GM19193 (cell line): Measurements from ENCODE around the gene UNC93B1.

ENCODE experiments used
- POLR2A ChIP-seq: IDR thresholded peaks from 4 replicates; pipeline ENCODE4 v1.6.1; 2011; ENCODE audit not compliant: insufficient read depth, insufficient read length; ENCODE audit errors: extremely low read depth

UNC93B1 gene

GRCh38 chr11:68033708-68034045, 29.8 kb upstream of the UNC93B1 start:
- no peak for TF ChIP-seq POLR2A

DNA sequence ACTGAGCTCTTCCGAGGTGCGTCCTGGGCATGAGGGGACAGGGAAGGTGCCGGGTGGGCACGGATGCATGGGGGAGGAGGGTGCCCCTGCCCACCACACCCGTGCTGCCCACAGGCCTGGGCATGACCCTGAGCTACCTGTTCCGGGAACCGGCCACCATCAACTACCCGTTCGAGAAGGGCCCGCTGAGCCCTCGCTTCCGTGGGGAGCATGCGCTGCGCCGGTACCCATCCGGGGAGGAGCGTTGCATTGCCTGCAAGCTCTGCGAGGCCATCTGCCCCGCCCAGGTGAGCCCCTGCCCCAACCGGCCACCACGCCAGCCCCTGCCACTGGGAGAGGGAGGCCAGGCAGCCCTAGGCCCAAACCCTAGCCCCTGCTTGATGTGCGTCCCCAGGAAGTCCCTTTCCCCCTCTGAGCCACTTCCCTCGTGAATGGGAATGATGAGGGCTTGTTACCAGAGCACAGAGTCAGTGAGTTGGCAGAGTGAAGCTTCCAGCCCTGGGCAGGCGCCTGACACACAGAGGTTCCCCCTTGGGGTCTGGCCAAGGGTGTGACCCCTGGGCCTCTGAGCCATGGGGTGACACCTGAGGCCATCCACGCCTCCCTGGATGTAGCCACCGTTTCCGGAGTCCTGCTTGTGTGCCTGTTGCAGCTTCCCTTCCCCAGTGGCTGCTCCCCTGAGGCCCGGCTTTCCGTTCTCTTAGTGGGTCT, 29.3 kb upstream of the UNC93B1 start:
- no peak for TF ChIP-seq POLR2A

DNA sequence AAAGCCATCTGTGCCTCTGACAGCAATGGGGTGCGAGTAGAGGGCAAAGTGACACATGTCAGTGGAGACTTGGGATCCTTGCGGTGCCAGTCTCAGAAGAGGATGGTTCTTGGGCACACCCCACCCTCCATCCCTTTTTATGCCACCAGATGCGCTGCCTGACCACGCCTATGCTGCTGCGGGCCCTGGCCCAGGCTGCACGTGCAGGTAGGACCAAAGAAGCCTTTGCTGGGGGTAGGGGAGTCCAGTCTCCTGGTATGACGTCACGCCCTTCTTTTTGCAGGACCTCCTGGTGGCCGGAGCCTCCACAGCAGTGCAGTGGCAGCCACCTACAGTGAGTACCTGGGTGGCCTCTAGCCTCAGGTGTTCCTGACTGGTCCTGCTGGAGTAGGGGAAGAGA, 28.1 kb upstream of the UNC93B1 start:
- TF ChIP-seq POLR2A: no peak

DNA sequence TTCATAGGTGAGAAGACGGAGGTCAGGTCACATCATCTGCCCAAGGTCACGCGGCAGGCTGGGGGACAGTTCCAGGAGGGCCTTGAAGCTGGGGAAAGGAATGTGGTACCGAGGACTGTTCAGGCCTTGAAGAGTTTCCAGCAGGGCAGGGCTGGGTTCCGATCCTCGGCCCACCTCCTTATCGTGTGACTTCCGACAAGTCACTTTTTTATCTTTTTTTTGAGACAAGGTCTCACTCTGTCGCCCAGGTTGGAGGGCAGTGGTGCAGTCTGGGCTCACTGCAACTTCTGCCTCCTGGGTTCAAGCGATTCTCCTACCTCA, 27.2 kb upstream of the UNC93B1 start:
- TF ChIP-seq POLR2A: no peak

DNA sequence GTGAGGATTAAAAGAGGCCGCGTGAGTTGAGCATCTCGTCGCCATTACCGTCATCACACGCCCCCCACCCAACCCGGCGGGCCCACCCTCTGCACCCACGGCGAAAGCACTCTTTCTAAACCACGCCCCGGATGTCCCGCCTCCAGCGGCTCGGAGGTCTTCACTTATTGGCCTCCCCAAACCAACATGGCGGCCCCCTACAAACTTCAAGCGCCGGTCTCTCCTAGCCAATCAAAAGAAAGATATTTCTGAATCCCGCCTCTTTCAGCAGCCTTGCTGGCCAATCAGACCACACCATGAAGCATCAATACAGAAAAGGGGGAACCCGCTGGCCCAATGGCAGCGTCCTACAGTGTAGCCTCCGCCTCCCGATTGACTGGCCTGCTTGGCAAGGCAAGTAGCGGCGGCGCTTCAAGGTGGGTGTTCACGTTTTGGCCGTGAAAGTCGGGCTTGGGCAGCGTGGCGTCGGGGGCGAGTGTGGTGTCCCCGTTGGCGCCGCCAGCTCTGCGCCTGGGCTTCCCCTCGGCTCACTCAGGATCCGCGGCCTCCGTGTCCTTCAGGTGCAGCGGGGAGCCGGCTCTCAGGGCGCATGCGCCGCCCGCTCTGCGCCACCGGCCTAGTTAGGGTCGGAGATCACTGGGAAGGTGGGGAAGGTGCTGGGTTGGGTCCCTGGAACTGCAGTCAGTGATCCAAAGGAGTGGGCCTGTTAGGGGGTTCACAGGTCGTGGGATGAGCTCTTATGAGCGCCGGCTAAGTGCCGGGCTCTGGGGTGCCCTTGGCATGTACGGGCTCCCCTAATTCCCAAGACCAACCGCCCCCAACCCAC, 26.6 kb upstream of the UNC93B1 start, which contains the start of gene NDUFS8:
Gene NDUFS8 (plus strand): TSS at position 364 of the 826 bp plus-strand sequence. CDS start 1,471 bp downstream, outside the sequence.
- peak; percentile 79 for TF ChIP-seq POLR2A

GRCh38 chr11:68028802-68029545, 25.1 kb upstream of the UNC93B1 start:
- TF ChIP-seq POLR2A: no peak

DNA sequence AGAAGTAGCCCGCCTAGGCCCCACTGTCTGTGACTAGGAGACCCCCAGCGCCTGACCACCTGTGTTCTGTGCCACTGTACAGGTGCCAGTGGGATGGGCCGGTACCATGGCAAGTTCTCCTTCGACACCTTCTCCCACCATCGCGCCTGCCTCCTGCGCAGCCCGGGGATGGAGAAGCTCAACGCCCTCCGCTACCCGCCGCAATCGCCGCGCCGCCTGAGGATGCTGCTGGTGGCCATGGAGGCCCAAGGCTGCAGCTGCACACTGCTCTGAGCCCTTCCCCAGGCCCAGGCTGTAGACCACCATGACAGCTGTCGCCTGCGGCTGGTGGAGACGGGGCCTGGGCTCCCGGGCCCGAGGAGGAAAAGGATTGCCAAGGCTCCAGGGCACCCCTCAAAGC, 23.8 kb upstream of the UNC93B1 start:
- no peak for TF ChIP-seq POLR2A

DNA sequence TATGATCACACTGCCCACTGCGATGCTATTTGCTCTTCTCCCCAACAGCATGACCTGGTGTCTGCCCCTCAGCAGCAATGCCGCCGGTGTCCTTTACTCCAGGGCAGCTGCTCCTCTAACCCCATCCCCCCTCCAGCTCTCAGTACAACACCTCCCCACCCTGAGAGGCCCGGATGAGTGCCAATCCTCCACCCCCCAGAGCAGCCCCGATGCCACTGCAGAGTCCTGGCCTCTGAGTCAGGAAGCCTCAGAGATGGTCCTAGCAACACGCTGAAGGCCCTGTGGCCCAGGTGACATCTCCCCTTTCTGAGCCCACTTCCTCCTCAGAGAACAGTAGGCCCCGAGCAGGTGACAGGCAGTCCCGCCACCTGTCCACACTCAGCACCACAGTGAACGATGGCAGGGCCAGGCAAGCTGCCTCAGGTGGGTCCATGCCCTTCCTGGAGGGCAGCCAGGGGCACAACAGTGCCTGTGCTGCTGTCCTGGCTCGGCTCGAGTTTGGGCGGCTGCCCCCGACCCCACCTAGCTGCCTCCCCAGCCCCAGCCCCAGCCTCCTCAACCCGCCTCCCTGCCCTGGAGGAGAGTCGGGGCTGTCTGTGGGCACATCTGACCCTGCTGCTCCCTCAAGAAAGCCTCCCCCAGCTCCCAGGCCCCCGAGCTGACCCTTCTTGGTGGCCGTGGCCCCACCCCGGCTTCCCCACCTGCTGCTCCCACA, 22.7 kb upstream of the UNC93B1 start:
- TF ChIP-seq POLR2A: no peak

GRCh38 chr11:68025047-68025446, 21.1 kb upstream of the UNC93B1 start:
- TF ChIP-seq POLR2A: no peak

GRCh38 chr11:68024508-68024907, 20.6 kb upstream of the UNC93B1 start:
- no peak for TF ChIP-seq POLR2A

DNA sequence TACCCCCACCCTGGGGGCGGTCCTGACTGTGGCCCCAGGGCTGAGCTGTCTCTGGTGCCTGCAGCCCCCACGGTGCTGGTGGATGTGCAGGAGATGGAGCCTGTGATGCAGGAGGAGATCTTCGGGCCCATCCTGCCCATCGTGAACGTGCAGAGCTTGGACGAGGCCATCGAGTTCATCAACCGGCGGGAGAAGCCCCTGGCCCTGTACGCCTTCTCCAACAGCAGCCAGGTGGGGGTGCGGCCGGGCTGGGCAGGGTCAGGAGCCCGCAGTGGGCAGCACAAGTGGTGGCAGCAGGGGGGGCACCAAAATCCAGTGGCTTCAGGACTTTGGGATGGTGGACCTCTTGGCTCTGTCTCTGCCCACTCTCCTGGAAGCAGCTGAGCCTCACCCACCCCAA, 18.6 kb upstream of the UNC93B1 start:
- no peak for TF ChIP-seq POLR2A

GRCh38 chr11:68021167-68021787, 17.4 kb upstream of the UNC93B1 start:
- no peak for TF ChIP-seq POLR2A

GRCh38 chr11:68020575-68020974, 16.7 kb upstream of the UNC93B1 start:
- no peak for TF ChIP-seq POLR2A

DNA sequence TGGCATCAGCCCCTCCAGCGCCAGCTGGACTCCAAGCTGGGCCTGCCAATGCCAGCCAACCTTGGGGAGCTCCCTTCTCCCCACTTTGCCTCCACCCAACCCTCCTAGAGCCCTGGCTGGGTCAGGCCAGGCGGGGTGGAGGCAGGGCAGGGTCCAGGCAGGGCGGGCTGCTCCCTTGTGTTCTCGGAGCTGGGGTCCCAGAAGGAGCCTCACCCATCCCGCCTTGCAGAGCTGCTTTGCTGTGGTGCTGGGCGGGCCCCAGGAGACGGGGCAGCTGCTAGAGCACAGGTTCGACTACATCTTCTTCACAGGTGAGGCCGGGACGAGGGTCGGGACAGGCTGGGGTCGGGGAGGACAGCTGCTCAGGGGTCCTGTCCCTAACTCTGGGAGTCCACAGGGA, 15.6 kb upstream of the UNC93B1 start:
- no peak for TF ChIP-seq POLR2A
